Measurements from ENCODE around the gene MICOS13.
"Not testable (repeated sequence)": the region's sequence is repeated elsewhere in the genome, so short reads cannot be mapped to it uniquely, and the experiment has no call there.

Gene MICOS13

GRCh38 chr19:5680437-5681368 lies at the start of gene MICOS13, which contains the start of gene HSD11B1L:
Gene MICOS13 (minus strand): TSS chr19:5680516. CDS start chr19:5680486, 30 bp downstream.
Gene HSD11B1L (plus strand): TSS chr19:5681027. CDS start chr19:5684833, 3,806 bp downstream.
- DNase-seq: peak; percentile 98

GRCh38 chr19:5727453-5728050 lies 47.2 kb upstream of the MICOS13 start:
- DNase-seq: no peak

- DNase-seq: peak; percentile 98
Measured at GRCh38 chr19:5719961-5720790, 39.9 kb upstream of the MICOS13 start, which contains the start of the genes CATSPERD and LONP1. Gene CATSPERD (plus strand): TSS chr19:5720637. CDS start chr19:5720738, 101 bp downstream. Gene LONP1 (minus strand): TSS chr19:5720146. CDS start chr19:5720132, 14 bp downstream.

GRCh38 chr19:5719274-5719960 lies 39.1 kb upstream of the MICOS13 start:
- DNase-seq: peak; percentile 17

GRCh38 chr19:5718579-5719273 lies 38.4 kb upstream of the MICOS13 start:
- no peak for DNase-seq

GRCh38 chr19:5718037-5718578 lies 37.8 kb upstream of the MICOS13 start:
- no peak for DNase-seq

GRCh38 chr19:5717215-5717935 lies 37.1 kb upstream of the MICOS13 start:
- DNase-seq: no peak

GRCh38 chr19:5714816-5715215 lies 34.5 kb upstream of the MICOS13 start:
- DNase-seq: no peak

- no peak for DNase-seq
Measured at GRCh38 chr19:5713228-5713627, 32.9 kb upstream of the MICOS13 start.

- DNase-seq: no peak
Measured at GRCh38 chr19:5711713-5712161, 31.4 kb upstream of the MICOS13 start.

- no peak for DNase-seq
Measured at GRCh38 chr19:5711025-5711424, 30.7 kb upstream of the MICOS13 start.

GRCh38 chr19:5707576-5708575 lies 27.6 kb upstream of the MICOS13 start:
- no peak for DNase-seq

- DNase-seq: no peak
Measured at GRCh38 chr19:5706876-5707573, 26.7 kb upstream of the MICOS13 start.

- no peak for DNase-seq
Measured at GRCh38 chr19:5705552-5705951, 25.2 kb upstream of the MICOS13 start.

GRCh38 chr19:5703819-5704818 lies 23.8 kb upstream of the MICOS13 start:
- no peak for DNase-seq

- not testable (repeated sequence) for DNase-seq
Measured at GRCh38 chr19:5702053-5702410, 21.7 kb upstream of the MICOS13 start.

- no peak for DNase-seq
Measured at GRCh38 chr19:5700455-5701092, 20.3 kb upstream of the MICOS13 start.

All from CD4-positive, alpha-beta T cell treated with Interleukin-6 for 4 hours (primary cell).